ENCODE results near the gene HOXD12.

The HOXD12 gene

GRCh38 chr2:176085861-176086771 lies 13.5 kb upstream of the HOXD12 start:
- Histone ChIP-seq H4K20me1 (ENCODE audit: insufficient read depth, low read length) (no peaks in the 10 kb centered on the region), H3K27me3 (ENCODE audit: insufficient read depth, low read length) (peaks cover 6% of the 10 kb centered on the region; the same call in 1 of the 2 replicates), H3K79me2 (ENCODE audit: insufficient read depth, low read length) (no peaks in the 10 kb centered on the region), H3K4me2 (ENCODE audit: low read length) (no peak overlapping the region), H3K4me1 (ENCODE audit: insufficient read depth, low read length, severe bottlenecking) (no peaks in the 10 kb centered on the region), H3K9me2 (ENCODE audit: low read depth, low read length) (no peaks in the 10 kb centered on the region), H3K4me3 (ENCODE audit: low read depth, low read length, poor library complexity, severe bottlenecking) (no peak overlapping the region), H3F3A (ENCODE audit: insufficient read depth, low read length) (no peaks in the 10 kb centered on the region), H2AFZ (ENCODE audit: low read length) (no peak overlapping the region), H3K27ac (ENCODE audit: low read depth, low read length, poor library complexity, severe bottlenecking) (no peak overlapping the region), H3K9ac (ENCODE audit: low read length) (no peak overlapping the region), H3K36me3 (ENCODE audit: insufficient read depth, low read length) (no peaks in the 10 kb centered on the region), H3K9me3 (ENCODE audit: low read length) (no peaks in the 10 kb centered on the region)
- peak; percentile 61; the same call in 1 of the 2 replicates for TF ChIP-seq CTCF (IDR thresholded peaks at IDR 0.05; ENCODE audit: low read length)
- TF ChIP-seq EZH2 (IDR thresholded peaks at IDR 0.05; ENCODE audit: borderline replicate concordance, low read length), result no peak

- Histone ChIP-seq H3K79me2 (ENCODE audit: insufficient read depth, low read length) (no peaks in the 10 kb centered on the region), H2AFZ (ENCODE audit: low read length) (no peak overlapping the region), H3K9ac (ENCODE audit: low read length) (no peak overlapping the region), H3F3A (ENCODE audit: insufficient read depth, low read length) (no peaks in the 10 kb centered on the region), H3K36me3 (ENCODE audit: insufficient read depth, low read length) (no peaks in the 10 kb centered on the region), H3K4me2 (ENCODE audit: low read length) (no peak overlapping the region), H3K9me2 (ENCODE audit: low read depth, low read length) (no peaks in the 10 kb centered on the region), H3K9me3 (ENCODE audit: low read length) (no peaks in the 10 kb centered on the region), H3K4me3 (ENCODE audit: low read depth, low read length, poor library complexity, severe bottlenecking) (no peak overlapping the region), H3K4me1 (ENCODE audit: insufficient read depth, low read length, severe bottlenecking) (no peaks in the 10 kb centered on the region), H4K20me1 (ENCODE audit: insufficient read depth, low read length) (no peaks in the 10 kb centered on the region), H3K27me3 (ENCODE audit: insufficient read depth, low read length) (peaks cover 6% of the 10 kb centered on the region; the same call in 1 of the 2 replicates), H3K27ac (ENCODE audit: low read depth, low read length, poor library complexity, severe bottlenecking) (no peak overlapping the region)
- no peak for TF ChIP-seq CTCF (IDR thresholded peaks at IDR 0.05; ENCODE audit: low read length)
- no peak for TF ChIP-seq EZH2 (IDR thresholded peaks at IDR 0.05; ENCODE audit: borderline replicate concordance, low read length)
These were observed 12.1 kb upstream of the HOXD12 start for GRCh38 chr2:176087330-176088047.

GRCh38 chr2:176088048-176088936 lies 11.3 kb upstream of the HOXD12 start:
- Histone ChIP-seq H3F3A (ENCODE audit: insufficient read depth, low read length) (no peaks in the 10 kb centered on the region), H2AFZ (ENCODE audit: low read length) (no peak overlapping the region), H3K36me3 (ENCODE audit: insufficient read depth, low read length) (no peaks in the 10 kb centered on the region), H3K9me3 (ENCODE audit: low read length) (no peaks in the 10 kb centered on the region), H3K79me2 (ENCODE audit: insufficient read depth, low read length) (no peaks in the 10 kb centered on the region), H3K4me1 (ENCODE audit: insufficient read depth, low read length, severe bottlenecking) (no peaks in the 10 kb centered on the region), H4K20me1 (ENCODE audit: insufficient read depth, low read length) (no peaks in the 10 kb centered on the region), H3K9me2 (ENCODE audit: low read depth, low read length) (no peaks in the 10 kb centered on the region), H3K27me3 (ENCODE audit: insufficient read depth, low read length) (peaks cover 6% of the 10 kb centered on the region; the same call in 1 of the 2 replicates), H3K9ac (ENCODE audit: low read length) (no peak overlapping the region), H3K27ac (ENCODE audit: low read depth, low read length, poor library complexity, severe bottlenecking) (no peak overlapping the region), H3K4me2 (ENCODE audit: low read length) (no peak overlapping the region), H3K4me3 (ENCODE audit: low read depth, low read length, poor library complexity, severe bottlenecking) (no peak overlapping the region)
- TF ChIP-seq CTCF (IDR thresholded peaks at IDR 0.05; ENCODE audit: low read length), result peak; percentile 33; the same call in 1 of the 2 replicates
- no peak for TF ChIP-seq EZH2 (IDR thresholded peaks at IDR 0.05; ENCODE audit: borderline replicate concordance, low read length)
